T follicular helper cell (primary cell): ENCODE measurements around the gene TBL1XR1.

ENCODE experiments used
- DNase-seq: peaks from one replicate; pipeline ENCODE4 v3.0.0-alpha.2; 2020; ENCODE audit warnings: low read depth

TBL1XR1 gene

DNA sequence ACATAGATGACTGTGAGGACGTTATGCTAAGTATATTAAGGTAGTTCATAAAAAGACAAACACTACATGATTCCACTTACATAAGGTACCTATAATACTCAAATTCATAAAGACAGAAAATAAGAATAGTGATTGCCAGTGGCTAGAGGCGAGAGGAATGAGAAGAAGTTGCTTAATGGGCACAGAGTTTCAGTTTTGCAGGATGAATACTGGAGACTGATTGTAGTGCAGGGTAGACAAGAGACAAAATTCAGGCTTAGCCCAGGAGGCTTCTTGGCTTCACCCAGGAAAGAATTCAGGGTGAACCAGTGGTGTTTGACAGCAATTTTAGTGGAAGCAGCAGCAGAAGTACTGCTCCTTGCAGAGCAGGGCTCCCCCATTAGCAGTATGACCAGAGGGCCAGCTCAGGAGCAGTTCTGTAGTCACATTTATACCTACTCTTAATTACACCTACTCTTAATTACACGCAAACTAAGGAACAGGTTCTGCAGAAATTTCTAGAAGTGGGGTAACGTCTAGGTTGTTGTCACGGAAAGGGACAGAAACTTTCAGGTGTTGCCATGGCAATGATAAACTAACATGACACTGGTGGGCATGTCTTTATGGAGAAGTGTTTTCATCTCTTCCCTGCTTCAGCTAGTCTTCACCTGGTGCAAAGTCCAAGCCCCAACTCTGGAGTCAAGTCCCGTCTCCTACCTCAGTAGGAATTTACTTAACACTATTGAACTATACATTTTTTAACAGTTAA lies 55.2 kb downstream of the TBL1XR1 start:
- DNase-seq, result peak; percentile 3

DNA sequence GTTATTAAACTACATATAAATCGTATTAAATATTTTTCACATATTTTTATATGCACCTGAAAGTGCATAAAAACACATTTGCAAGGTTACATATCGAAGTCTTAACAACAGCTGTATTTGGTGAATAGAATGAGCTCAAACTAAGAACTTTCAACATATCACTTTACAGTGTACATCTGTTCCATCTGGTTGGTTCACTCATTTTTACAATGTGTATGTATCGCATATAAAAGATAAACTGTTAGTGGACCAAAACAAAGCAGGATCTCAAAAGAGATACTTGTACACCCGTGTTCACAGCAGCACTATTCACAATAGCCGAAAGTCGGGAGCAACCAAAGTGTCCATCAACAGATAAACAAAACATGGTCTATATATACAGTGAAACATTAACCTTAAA lies 55.8 kb downstream of the TBL1XR1 start:
- DNase-seq, result no peak

DNA sequence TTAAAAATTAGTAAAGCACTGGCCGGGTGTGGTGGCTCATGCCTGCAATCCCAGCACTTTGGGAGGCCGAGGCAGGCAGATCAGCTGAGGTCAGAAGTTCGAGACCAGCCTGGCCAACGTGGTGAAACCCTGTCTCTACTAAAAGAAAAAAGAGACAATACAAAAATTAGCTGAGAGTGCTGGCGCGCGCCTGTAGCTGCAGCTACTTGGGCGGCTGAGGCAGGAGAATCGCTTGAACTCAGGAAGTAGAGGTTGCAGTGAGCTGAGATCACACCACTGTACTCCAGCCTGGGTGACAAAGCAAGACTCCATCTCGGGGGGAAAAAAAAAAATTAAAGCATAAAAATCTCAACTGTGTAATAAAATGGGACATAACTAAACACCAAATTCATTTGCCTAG lies 58.1 kb downstream of the TBL1XR1 start:
- peak; percentile 10 for DNase-seq

DNA sequence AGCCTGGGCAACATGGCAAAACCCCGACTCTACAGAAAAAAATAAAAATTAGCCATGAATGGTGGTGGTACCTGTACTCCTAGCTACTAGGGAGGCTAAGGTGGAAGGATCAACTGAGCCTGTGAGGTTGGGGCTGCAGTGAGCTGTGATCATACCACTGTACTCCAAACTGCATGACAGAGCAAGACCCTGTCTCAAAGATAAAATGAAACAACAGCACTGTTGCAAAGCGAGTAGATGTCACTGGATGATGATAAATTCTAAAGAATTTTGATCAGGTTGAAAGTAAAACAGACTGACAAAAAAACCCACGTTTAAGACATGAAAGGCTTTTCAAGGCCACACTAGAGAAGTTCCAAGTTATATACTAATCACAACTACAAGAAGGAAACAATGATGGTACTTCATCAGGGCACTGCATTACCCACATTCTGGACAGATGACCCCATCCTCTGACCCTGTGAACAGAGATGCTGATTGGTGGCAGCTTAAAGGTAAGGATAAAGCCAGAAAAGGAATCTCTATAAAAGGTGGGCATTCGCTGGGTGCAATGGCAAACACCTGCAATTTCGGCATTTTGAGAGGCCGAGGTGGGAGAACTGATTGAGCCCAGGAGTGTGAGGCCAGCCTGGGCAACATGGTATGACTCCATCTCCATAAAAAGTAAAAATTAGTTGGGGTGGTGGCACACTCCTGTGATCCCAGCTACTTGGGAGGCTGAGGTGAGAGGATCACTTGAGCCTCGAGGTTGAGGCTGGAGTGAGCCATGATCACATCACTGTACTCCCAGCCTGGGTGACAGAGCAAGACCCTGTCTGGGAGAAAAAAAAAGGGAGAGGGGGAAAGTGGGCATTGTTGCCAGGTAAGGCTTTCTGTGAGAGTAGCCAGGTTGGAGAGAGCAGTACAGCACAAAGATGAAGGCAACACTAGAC lies 59.2 kb downstream of the TBL1XR1 start:
- DNase-seq, result no peak

DNA sequence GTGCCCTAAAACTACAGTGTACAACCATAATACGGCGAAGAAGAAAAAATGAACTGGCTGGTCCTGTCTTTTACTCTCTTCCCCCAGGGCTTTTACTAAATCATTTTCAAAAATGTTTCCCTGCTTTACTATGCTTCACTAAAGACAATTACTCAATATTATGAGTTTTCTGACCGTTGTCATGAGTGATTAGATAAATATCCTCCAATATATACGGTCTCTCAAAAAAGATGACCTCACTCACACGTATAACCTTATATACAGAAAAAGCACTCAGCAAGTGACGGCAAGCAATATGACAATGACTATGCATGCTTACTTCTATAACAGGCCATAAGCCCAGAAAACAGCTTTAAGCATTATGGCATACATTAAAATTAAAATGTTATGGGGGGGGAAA lies 60.5 kb downstream of the TBL1XR1 start:
- DNase-seq, result no peak

DNA sequence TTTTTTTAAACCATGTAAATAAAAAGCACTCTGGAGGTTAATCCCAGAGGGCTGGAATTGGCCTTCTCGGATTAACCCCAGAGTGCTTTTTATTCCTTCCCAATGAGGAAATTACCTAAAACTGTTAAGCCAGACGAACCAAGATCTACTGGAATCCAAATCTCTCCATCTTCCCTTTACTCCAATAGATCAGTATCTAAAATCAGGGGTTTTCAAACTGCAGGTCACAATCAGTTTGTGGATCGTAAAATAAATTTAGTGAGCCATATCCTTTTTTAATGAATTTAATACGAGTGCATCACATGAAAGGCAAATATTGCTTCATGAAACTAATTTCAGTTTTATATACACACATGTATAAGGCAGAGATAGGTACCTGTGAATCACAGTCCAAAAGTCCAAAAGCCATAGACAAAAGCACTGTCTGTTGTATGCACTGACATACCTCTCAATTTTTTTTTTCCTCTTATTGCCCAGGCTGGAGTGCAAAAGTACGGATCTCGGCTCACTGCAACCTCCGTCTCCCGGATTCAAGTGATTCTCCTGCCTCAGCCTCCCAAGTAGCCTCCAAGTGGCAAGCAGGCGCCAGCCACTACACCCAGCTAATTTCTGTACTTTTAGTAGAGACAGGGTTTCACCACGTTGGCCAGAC lies 61.3 kb downstream of the TBL1XR1 start:
- no peak for DNase-seq

DNA sequence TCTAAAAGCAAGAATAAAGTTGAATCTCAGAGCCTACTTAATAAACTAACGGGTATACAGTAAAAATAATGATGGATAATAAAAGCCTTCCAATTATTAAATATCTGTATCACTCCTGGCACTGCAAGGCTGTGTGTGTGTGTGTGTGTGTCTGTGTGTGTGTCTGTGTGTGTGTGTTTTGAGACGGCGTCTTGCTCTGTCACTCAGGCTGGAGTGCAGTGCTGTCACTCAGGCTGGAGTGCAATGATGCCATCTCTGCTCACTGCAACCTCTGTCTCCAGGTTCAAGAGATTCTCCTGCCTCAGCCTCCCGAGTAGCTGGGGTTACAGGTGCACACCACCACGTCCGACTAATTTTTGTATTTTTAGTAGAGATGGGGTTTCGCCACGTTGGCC lies 62.5 kb downstream of the TBL1XR1 start:
- no peak for DNase-seq

DNA sequence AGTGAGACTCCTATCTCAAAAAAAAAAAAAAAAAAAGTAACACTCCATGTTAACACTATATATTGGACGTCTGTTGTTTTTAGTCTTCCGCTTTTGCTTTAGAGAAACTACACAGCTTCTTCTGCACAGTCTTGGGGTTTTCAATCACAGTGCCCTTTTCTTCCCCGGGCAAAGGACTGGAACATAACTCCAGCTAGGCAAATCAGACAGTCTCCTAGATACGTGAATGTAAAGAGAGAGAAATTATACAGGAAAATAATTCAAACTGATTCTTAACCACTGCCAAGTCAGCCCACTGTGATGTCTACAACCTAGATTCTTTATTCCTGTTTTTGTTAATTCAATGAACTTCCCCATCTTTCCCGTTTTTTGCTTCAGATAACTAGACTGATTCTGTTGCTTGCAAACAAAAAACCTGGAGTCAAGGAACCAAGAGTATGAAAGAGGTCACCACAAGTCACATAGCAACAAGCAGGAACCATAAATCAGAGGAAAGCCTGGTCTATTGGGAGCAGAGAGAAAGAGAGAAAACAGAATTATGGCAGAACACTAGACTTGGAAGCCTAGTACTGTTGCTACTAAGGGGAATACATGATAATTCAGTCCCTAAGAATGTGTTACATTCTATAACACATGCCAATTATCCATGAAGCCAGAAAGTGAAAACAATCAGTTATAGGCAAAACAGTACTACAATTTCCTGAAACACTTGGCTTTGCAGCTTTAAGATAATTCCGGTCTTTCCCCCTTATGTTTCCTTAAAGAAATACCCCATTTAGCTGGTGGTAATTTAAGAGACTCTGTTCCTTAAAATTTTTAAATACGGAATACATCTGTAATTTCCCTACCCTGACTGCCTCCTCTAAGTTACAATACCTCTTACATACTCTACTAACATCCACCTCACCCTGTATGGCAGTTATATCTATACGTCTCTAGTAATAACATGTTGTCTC lies 63.1 kb downstream of the TBL1XR1 start:
- DNase-seq, result no peak

DNA sequence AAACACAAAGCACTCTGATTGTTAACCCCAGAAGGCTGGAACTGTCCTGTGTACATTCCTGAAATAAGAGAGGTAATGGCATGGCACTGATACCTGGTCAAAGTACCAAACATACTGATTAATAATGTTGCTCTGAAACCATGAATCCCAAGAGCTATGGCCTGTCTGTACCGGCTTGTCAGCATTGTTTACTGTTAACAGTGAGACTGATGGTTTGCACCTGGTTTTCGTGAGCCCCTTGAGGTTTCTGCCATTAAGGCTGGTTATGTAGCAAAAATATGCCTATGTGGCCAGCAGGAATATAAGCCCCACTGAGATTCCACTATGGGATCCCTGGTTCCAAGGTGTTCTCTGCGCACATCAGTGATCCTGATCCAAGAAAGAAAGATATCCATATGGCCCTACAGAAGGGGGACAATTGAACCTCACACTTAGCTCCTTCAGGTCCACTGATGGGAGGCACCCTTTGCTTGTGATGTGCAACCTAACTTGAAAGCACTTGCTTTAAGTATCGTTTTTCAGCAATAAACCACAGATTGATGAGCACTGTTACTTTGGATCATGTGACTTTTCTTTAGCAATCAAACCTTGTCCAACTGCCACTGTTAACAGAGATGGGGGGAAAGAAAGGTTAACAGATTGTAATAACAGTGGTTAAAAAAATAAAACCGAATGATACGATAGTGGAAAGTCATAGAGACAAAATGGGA lies 65.2 kb downstream of the TBL1XR1 start:
- DNase-seq, result no peak

DNA sequence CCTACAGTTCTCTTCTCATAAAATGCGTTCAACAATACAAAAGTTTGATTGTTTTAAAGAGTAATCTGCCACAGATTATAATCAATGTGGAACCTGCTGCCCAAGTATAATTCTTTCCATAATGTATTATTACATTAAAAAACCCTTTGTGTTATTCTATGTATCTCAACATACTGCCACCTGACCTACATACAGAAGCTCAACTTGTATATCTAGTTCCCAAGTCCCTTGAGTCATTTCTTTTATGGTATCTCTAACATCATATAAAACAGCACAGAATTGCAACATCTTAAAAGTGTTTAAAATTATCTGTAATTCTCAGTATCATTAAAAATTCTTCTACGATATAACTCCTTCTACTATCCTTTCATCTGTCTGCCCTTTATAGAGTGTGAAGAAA lies 70.3 kb downstream of the TBL1XR1 start:
- DNase-seq, result no peak

DNA sequence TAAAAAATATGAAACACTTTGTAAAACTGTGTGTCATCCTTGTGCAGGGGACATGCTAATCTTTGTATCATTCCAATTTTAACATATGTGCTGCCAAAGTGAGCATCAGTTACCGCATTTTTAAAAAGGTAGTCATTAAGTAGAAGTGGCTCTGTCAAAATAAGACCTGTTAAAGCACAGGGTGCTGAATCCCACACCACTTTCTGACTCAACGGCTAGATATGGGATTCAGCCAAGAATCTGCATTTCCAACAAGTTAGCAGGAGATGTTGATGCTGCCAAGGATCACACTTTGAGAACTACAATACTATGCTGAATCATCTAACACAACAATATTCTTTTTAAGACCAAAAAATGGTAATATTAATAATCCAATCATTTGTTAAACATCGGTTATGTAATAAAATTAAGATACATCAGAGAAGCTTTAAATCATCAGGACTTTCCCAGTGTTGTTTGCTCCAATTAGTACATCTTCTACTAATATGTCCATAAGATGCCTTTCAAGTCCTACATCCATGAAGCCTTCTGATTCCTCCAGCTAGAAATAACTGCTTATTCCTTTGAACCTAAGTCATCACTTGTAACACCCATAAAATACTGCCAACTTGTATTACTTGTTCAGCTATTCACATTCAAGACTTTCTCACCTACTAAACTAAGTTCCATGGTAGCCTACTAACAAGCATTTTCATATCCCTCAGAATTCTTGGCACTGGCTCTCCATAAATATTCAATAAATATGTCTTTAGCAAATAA lies 71.1 kb downstream of the TBL1XR1 start:
- no peak for DNase-seq

DNA sequence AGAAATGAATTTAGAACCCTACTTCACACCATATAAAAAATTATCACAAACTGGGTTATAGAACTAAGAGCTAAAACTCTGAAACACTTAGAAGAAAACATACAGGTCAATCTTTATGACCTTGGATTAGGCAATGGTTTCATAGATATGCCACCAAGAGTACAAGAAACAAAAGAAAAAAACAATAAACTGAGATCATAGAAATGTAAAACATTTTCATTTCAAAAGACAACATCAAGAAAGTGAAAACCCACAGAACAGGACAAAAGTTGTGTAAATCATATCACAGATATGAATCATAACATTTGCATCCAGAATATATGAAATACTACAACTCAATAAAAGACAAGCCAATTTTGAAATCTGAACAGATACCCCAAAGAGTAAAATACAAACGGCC lies 72.4 kb downstream of the TBL1XR1 start:
- no peak for DNase-seq

DNA sequence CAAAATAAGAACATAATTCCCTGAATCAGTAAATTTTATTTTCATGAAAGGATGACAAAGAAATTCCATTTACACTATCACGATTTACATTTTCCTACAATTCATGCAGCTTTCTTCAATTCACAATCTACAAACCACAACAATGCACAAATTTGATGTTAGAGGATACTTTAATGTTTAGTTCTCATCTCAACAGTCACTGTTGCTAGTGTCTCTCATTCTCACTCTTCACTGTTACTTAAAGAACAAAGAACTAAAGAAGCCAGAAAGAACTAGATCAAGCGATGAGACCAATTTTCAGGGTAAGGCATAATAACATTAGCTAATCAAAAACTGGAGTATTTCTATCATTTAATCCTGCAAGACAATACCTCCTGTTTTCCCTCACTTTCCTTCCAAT lies 73.5 kb downstream of the TBL1XR1 start:
- no peak for DNase-seq

DNA sequence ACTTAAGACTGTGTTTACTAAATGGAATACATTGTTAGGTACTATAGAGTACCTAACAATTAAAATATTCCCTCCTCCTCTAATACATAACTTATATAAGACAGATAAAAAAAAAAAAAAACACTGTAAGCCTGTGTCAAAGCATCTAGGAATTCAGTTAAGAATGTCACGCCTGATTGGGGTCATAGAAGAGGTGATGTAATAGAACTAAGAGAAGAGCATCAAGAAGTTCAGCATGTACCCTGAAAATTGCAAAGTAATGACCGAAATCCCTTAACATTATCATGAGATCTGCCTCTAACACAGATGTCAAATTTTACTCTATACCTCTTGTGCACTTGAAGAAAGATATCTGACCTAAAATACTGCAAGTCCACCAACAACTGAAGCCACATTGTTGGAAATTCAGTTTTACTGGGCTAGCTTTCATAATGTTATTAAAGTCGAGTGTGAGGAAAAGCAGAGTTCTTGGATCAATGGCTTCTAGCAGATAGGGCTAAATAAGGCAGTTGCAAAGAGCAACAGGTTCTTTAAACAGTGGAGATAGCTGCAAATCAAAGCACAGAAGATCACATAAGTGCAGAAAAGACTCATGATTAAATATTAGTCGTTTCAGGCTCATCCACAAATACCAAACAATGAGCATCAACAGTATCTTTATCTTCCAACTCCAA lies 75.0 kb downstream of the TBL1XR1 start:
- no peak for DNase-seq

DNA sequence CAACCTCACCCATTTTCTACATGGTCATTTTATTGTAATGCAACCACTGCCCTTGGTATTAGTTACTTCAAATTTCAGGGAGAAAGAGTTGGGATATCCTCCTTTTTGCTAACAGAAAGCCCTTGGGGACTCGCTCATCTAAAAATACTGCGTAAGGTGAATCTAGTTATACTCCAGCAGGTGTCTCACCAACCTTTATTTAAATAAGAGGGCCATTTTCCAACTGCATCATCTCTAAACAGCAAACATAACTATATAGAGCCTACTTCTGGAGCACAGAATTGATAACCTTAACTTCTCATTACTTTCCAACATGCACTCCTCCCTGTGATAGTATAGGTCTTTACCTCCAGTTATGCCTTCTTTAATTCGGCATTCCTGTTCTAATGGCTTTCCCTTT lies 77.5 kb downstream of the TBL1XR1 start:
- no peak for DNase-seq

DNA sequence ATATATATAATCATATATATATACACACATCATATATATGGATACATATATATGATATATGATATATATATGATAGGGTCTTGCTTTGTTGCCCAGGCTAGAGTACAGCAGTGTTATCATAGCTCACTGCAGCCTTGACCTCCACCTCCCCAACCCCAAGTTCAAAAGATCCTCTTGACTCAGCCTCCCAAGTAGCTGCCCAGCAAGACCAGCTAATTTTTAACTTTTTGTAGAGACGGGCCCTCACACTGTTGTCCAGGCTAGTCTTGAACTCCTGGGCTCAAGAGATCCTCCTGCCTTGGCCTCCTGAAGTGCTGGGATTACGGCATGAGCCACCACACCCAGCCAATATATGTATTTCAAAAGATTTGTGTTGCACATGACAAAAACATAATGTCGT lies 83.0 kb downstream of the TBL1XR1 start:
- DNase-seq, result no peak

DNA sequence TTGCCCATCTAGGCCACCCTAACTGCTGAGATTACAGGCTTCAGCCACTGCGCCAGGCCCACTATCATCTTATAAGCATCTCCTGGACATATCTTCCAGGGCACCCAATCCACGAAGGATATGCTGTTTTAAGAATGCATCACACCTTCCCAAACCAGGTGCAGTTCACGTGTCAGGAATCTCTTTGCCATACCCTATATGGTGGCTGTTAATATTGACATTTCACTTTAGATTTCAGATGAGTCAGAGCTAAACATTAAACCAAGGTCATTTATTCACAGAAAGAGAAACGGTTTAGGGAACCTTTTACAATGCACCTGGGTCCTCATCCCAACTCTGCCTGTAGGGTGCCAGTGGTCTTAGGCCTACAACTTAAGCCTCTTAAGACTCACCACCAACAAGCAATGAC lies 85.7 kb downstream of the TBL1XR1 start:
- no peak for DNase-seq

DNA sequence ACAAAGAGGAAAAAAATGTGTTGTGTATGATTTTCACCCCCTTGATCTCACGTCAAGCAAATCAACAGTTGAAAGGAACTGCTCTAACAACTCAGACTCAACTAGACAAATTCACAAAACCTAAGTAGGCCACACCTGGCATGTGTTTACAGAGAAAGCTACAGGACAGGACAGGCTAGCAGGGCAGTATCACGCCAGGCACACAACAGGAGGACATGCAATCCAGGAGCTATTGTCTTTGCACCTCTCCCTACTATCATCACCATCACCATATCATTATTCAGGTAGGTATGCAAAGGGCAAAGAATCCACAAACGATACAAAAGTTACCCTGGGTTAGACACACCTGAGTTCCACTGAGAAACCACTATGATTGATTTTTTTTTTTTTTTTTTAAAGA lies 86.4 kb downstream of the TBL1XR1 start:
- no peak for DNase-seq

DNA sequence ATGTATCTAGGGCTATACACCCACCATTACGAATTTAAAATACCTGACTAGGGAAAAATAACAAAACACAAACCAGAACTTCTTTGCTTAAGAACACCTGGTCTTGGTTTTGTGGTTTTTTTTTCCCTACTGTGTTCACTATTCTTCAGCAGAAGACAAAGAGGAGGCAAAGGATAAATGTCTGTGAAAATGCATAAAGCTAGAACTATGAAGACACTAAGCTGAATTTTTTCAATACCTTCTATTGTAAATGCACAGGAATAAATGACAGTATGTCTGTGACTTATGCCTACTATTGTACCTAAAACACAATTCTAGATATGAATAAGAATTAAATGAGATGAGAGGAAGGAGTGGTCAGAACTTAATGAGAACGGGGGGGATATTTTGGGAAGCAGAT lies 86.9 kb downstream of the TBL1XR1 start:
- no peak for DNase-seq
